ENCODE data around the gene RENBP. TPM values are rescaled to one million over a fixed set of nuclear protein-coding genes. Genes with fewer than 3 reads are reported as not detected.

RENBP gene
- total and polyA plus RNA-seq, 9 donors, result 0.80 to 4.9 (median 2.5) TPM

DNA sequence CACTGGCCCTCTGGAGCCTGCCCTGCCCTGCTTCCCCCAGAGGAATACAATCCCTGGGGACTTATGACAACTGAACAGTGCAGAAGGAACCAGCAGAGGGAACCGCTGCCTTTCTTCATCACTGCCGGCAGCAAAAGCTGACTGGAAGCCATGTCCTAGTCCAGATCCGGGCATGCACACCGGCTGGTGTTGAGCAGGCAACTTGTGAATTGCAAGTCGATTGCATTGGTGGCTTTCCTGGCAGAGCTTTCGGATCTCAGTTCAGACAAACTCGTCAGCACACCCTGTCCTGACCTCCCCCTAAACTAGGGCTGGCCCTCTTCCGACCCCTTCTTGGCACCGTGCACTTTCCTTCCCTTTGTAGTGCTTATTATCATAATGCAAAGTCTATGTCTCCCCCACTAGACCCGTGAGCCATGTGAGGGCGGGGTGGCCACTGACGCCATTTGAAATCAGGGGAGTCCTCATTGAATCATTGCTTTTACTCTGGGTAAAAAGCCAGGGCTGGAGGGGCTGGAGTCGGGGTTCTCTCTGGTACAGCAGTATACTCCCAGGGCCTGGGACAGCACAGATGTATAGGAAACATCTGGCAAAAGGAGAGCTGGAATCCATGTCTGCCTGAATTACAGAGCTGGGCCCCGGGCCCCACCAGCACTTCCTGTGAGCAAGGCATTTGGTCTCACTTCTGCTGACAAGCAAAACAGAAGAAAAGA lies 20.1 kb downstream of the RENBP start:
- H3K27ac ChIP-seq, result no peak overlapping the region
- no peaks in the 10 kb centered on the region for H3K9me3 ChIP-seq
- intact Hi-C loops (cut with DNase I), result no loop called here
- peak in 1 of 5 donors; percentile 64 for DNase-seq
- TF ChIP-seq, protein P1, sequence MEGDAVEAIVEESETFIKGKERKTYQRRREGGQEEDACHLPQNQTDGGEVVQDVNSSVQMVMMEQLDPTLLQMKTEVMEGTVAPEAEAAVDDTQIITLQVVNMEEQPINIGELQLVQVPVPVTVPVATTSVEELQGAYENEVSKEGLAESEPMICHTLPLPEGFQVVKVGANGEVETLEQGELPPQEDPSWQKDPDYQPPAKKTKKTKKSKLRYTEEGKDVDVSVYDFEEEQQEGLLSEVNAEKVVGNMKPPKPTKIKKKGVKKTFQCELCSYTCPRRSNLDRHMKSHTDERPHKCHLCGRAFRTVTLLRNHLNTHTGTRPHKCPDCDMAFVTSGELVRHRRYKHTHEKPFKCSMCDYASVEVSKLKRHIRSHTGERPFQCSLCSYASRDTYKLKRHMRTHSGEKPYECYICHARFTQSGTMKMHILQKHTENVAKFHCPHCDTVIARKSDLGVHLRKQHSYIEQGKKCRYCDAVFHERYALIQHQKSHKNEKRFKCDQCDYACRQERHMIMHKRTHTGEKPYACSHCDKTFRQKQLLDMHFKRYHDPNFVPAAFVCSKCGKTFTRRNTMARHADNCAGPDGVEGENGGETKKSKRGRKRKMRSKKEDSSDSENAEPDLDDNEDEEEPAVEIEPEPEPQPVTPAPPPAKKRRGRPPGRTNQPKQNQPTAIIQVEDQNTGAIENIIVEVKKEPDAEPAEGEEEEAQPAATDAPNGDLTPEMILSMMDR (IDR thresholded peaks at IDR 0.05), result no peak
- TF ChIP-seq POLR2A (IDR thresholded peaks at IDR 0.05), result no peak
- TF ChIP-seq EP300 (IDR thresholded peaks at IDR 0.05), result no peak
- 40 to 48% (median 47%) methylated on average over 14 of the region's 14 CpGs for WGBS, 3 donors
- H3K36me3 ChIP-seq, result no peaks in the 10 kb centered on the region
- no peak overlapping the region for H3K4me3 ChIP-seq
- no peaks in the 10 kb centered on the region for H3K27me3 ChIP-seq
- peaks cover 12% of the 10 kb centered on the region for H3K4me1 ChIP-seq (ENCODE audit: insufficient read depth)

DNA sequence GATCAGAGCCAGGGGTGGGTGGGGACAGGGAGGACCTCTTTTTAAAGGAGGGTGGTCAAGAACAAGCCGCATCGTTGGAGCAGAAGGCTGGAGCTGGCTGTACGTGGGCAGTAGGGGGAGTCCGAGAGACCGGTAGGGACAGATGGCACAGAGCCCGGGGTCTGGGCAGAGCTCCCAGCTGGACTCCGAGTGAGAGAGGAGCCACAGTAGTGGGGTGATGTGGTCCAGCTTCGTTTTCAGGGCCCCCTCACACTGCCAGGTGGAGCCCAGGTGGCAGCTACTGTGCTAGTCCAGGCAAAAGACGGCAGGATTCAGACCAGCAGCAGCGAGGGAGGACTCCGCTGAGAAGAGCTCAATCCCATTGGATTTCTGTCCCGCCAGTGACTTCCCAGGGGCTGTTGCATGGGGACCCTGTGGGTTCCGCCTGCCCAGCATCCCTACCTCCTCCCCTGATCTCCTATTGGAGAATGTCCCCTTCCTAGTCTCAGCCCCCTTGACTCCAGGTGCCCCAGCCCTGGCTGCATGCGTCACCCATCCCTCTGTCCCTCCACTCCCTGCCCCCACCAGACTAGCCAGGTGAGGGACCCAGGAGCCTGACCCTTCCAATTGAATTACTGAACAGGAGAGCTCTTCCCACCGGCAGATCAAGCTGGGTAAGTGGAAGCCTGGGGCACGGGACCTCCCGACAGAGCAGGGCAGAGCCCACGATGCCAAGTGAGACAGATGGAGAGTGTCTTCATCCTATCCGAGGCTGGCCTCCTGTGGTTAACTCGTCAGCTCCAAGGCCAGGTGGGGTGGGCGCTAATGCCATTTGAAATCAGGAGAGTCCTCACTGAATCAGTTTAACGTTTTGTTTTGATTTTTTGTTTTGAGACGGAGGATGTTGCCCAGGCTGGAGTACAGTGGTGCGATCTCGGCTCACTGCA lies 21.2 kb downstream of the RENBP start:
- TF ChIP-seq, protein P1 (IDR thresholded peaks at IDR 0.05), result peak in 2 of 3 donors; percentile 31 to 34
- no peak for TF ChIP-seq EP300 (IDR thresholded peaks at IDR 0.05)
- H3K27ac ChIP-seq, result no peak overlapping the region
- H3K27me3 ChIP-seq, result no peaks in the 10 kb centered on the region
- intact Hi-C loops (cut with DNase I), result no loop called here
- peaks cover 12% of the 10 kb centered on the region for H3K4me1 ChIP-seq (ENCODE audit: insufficient read depth)
- no peaks in the 10 kb centered on the region for H3K36me3 ChIP-seq
- H3K4me3 ChIP-seq, result no peak overlapping the region
- no peaks in the 10 kb centered on the region for H3K9me3 ChIP-seq
- WGBS, 3 donors, result 39 to 50% (median 49%) methylated on average over 25 of the region's 25 CpGs
- peak; percentile 83 to 93 (median 89) for DNase-seq

DNA sequence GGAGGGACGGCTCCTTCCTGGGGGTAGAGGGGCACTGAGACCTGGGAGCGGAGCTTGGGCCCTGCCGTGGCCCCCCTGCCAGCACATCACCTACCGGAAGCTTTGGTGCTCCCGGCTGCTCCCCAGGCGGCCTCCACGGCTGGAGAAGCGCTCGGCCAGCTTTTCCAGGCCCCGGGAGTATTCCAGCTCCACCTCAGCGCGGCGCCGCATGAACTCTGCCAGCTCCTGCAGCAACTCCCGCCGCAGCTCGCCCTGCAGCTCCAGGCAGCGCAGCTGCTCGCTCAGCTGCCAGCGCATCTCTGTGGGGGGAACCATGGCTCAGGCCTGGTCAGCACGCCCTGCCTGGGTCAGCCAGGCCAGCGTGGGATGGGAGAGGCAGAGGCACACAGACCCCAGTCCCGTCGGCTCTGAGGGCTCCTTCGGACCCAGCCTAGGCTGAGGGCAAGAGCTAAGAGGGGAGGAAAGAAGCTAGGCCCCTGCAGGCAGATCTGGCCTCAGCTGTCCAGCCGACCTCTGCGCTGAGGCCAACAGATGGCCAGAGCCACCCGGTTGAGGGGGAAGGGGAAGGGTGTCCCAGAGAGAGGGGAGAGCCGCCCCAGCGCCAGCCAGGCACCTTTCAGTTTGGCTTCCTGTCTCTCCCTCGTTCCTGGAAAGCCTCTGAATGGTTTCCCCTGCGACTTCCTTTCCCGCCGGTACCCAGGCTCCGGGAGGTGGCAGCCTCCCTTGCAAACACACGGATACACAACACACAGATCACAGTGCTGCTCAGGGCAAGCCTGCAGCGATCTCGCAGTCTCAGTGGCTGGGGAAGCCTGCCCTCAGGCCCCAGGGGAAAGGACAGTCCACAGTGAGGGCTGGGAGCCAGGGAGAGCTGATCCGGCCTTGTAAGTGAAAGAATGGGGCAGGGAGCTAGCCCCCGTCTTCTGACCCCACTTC lies 22.7 kb downstream of the RENBP start:
- peak; percentile 41 to 66 (median 53) for DNase-seq
- Histone ChIP-seq H3K27ac (peak overlapping the region in 1 of 2 donors; percentile 39), H3K36me3 (no peaks in the 10 kb centered on the region), H3K4me3 (no peak overlapping the region), H3K9me3 (no peaks in the 10 kb centered on the region), H3K4me1 (ENCODE audit: insufficient read depth) (peaks cover 5% of the 10 kb centered on the region), H3K27me3 (no peaks in the 10 kb centered on the region)
- 39 to 62% (median 56%) methylated on average over 37 to 40 of the region's 40 CpGs for WGBS, 3 donors
- intact Hi-C loops (cut with DNase I), result no loop called here
- TF ChIP-seq, protein P1 (IDR thresholded peaks at IDR 0.05), result no peak
- TF ChIP-seq POLR2A (IDR thresholded peaks at IDR 0.05) (no peak), EP300 (IDR thresholded peaks at IDR 0.05) (no peak)

DNA sequence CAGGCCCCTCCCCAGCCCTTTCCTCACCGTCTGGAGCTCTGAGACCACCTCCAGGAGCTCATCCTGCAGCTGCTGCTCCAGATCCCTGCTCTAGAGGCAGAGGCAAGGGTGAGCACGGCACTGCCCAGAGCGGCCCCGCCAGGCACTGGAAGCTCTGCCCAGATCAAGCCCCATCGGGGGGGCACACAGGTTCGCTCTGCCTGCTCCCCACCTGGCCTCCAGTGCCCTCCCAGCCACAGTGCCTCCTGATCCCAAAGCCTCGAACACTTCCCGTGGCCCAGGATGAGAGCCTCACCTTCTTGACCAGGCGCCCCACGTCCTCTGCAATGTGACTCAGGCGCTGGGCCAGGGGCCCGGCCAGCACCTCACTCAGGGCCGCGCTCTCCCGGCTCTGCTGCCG lies 23.4 kb downstream of the RENBP start:
- no peak overlapping the region for H3K4me3 ChIP-seq
- no peaks in the 10 kb centered on the region for H3K36me3 ChIP-seq
- intact Hi-C loops (cut with DNase I), result no loop called here
- no peaks in the 10 kb centered on the region for H3K27me3 ChIP-seq
- H3K9me3 ChIP-seq, result no peaks in the 10 kb centered on the region
- 49 to 69% (median 54%) methylated on average over 16 of the region's 16 CpGs for WGBS, 3 donors
- DNase-seq, result no peak
- H3K27ac ChIP-seq, result no peak overlapping the region
- TF ChIP-seq POLR2A (IDR thresholded peaks at IDR 0.05), result no peak
- TF ChIP-seq, protein P1 (IDR thresholded peaks at IDR 0.05), result no peak
- no peak for TF ChIP-seq EP300 (IDR thresholded peaks at IDR 0.05)
- peaks cover 4% of the 10 kb centered on the region for H3K4me1 ChIP-seq (ENCODE audit: insufficient read depth)
